Bronchial epithelial cell (primary cell): ENCODE data around the gene NBAS. TPM values are rescaled to one million over a fixed set of nuclear protein-coding genes. Genes with fewer than 3 reads are reported as not detected.

Experiments used
- DNase-seq: peaks from one replicate; pipeline ENCODE4 v3.0.0-alpha.2; 2010; ENCODE audit warnings: low read depth
- FAIRE-seq: peaks from 2 replicates; lab custom pipeline; 2011; peaks lifted over from hg19 to GRCh38; lab: Jason Lieb, UNC
- H3K27me3 ChIP-seq: 2 replicates; pipeline ENCODE4 v1.5.1; 2011; ENCODE audit warnings: low read length; ENCODE audit not compliant: control insufficient read depth, insufficient read depth
- H3K36me3 ChIP-seq: 2 replicates; pipeline ENCODE4 v1.5.1; 2011; ENCODE audit warnings: low read length; ENCODE audit not compliant: control insufficient read depth, insufficient read depth
- H3K4me3 ChIP-seq: 2 replicates; pipeline ENCODE4 v1.5.1; 2011; ENCODE audit warnings: mild to moderate bottlenecking, low read depth, low read length, control low read depth
- CTCF ChIP-seq: IDR thresholded peaks from 2 replicates; pipeline ENCODE4 v1.5.1; 2011; ENCODE audit warnings: mild to moderate bottlenecking, moderate library complexity, low read length, control low read depth, inconsistent platforms; ENCODE audit not compliant: insufficient read depth, severe bottlenecking
- total RNA-seq: library from RNA; depleted of rRNA; stranded (reverse); fragments of >200 nt; gene quantifications from 2 replicates; pipeline ENCODE4 v1.2.1, GENCODE V29; 2014

NBAS gene
- total RNA-seq, 1 donor from 2014 or later: 78.2 TPM

DNA sequence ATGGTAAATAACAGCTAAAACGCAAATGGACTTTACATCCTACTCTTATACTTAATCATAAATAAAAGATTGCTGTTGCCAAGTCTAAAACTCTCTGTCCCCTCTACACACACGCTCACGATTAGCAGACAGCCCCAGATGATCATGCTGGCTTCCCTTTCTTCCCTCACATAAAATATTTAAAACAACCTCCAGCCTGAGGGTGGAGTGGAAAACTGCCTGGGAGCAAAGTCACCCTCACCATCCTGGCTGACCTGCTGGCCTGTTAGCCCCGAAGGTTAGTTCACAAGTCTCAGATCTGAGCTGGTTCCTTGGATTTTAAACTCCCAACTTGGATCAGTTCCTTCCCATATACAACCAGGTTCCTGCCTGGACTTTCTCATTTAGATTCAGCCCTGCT lies 288.2 kb downstream of the NBAS start:
- TF ChIP-seq CTCF: no peak
- no peak overlapping the region for H3K4me3 ChIP-seq
- DNase-seq (no peak), FAIRE-seq (no peak)
- no peaks in the 10 kb centered on the region for H3K27me3 ChIP-seq
- no peaks in the 10 kb centered on the region for H3K36me3 ChIP-seq

- Histone ChIP-seq H3K36me3 (no peaks in the 10 kb centered on the region), H3K4me3 (no peak overlapping the region), H3K27me3 (no peaks in the 10 kb centered on the region)
- FAIRE-seq (no peak), DNase-seq (no peak)
- no peak for TF ChIP-seq CTCF
Measured at GRCh38 chr2:15271941-15272542, 289.1 kb downstream of the NBAS start.

GRCh38 chr2:15271276-15271675 lies 289.9 kb downstream of the NBAS start:
- FAIRE-seq (no peak), DNase-seq (no peak)
- Histone ChIP-seq H3K4me3 (no peak overlapping the region), H3K36me3 (no peaks in the 10 kb centered on the region), H3K27me3 (no peaks in the 10 kb centered on the region)
- TF ChIP-seq CTCF: no peak

GRCh38 chr2:15269043-15269442 lies 292.1 kb downstream of the NBAS start:
- FAIRE-seq (no peak), DNase-seq (no peak)
- Histone ChIP-seq H3K36me3 (no peaks in the 10 kb centered on the region), H3K27me3 (no peaks in the 10 kb centered on the region), H3K4me3 (no peak overlapping the region)
- TF ChIP-seq CTCF: no peak

GRCh38 chr2:15265889-15266288 lies 295.2 kb downstream of the NBAS start:
- no peak overlapping the region for H3K4me3 ChIP-seq
- no peaks in the 10 kb centered on the region for H3K36me3 ChIP-seq
- TF ChIP-seq CTCF: no peak
- H3K27me3 ChIP-seq: no peaks in the 10 kb centered on the region
- DNase-seq: no peak
- FAIRE-seq: no peak
